HG03558 (cell line): ENCODE measurements around the gene GRM7.

Source experiments
- ATAC-seq: cut with Tn5 transposase; IDR thresholded peaks from one replicate; pipeline ENCODE4 v1.9.1; 2021; ENCODE audit warnings: moderate number of reproducible peaks; ENCODE audit not compliant: unreplicated experiment; ENCODE audit errors: extremely low read depth

The GRM7 gene

GRCh38 chr3:7288133-7288532 lies 427.2 kb downstream of the GRM7 start:
- no peak for ATAC-seq

- no peak for ATAC-seq
Measured at GRCh38 chr3:7289121-7289520, 428.2 kb downstream of the GRM7 start.

DNA sequence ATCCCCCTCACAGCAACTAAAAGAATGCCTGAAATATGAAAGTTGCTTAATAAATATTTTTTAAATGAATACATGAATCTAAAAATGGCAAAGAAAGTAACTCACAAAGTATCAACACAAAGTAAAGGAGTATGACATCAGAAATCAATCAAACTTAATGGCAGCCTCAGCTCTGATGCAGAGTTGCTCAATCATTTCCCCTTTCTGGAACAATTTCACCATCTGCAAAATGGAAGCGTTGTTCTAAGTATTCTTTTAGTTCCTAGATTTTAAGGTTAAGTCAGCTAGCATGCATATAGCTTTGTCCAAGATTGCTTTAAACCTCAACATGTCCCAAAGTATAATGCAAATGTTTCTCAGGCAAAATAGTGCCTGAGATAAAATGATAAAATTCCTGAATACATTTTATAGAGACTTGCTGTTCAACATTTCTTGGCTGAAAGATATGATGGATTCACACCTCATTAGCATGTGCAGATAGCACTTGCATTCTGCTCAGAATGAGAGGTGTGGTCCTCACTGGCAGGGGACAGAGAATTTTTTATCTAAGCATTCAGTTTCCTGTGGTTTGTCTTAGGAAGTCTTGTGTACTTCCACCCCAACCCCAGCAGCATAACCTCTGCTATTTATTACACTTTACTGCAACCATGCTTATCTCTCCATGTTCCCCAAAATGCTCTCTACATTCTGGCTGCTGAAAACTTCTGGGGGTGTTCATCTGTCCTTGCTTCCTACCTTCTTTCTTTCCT lies 429.3 kb downstream of the GRM7 start:
- ATAC-seq, result no peak

- no peak for ATAC-seq
Measured at GRCh38 chr3:7292362-7292761, 431.4 kb downstream of the GRM7 start.

DNA sequence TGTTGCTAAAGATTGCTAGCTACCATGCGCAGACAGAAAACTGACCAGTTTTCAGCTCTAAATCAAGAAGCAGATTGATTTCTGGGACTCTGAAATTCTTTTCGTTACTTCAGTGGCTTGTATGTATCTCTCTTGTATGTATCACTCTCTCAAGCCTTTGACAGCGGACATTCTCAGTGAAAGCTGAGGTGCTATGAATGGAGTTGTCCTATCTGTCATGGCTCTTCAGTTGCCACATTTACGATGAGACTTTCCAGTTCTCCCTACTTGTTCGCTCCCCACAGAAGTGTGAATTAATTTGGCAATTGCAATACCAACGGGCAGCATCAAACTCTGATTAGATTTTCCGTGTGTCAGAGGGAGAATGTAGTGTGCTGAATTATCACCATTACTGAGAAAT lies 432.4 kb downstream of the GRM7 start:
- no peak for ATAC-seq

DNA sequence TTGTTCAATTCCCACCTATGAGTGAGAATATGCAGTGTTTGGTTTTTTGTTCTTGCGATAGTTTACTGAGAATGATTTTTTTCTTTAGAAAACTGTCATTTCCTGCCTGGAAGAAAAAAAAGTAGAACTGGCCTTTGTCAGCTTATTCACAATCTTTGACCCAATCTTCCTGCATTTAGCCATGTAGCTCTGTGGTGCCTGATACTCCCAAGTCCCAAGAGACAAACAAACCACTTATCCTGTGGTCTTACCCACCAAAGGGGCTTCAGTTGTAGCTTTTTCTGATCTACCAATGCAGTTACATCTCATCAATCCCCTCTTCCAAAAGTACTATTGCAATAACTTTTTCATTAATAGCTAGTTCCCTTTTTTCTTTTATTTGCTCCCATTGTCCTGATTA lies 444.6 kb downstream of the GRM7 start:
- ATAC-seq, result no peak

DNA sequence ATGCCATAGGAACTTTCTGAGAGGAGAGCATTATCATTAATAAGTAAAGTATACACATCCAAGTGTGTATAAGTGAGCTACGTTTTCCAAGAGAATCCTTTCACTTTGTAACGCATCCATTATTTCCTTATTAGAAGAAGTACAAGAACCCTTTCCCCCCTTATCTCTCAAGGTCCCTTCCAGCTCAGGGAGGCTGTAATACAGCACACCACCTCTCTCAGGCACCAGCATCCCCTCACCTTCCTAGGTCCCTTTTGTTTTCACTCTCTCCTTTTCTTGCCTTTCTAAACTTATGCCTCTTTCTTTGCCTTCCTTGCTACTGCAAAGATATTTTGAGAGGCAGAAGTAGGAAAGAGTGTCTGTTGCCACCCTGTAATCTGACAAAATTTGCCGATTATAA lies 446.0 kb downstream of the GRM7 start:
- no peak for ATAC-seq

DNA sequence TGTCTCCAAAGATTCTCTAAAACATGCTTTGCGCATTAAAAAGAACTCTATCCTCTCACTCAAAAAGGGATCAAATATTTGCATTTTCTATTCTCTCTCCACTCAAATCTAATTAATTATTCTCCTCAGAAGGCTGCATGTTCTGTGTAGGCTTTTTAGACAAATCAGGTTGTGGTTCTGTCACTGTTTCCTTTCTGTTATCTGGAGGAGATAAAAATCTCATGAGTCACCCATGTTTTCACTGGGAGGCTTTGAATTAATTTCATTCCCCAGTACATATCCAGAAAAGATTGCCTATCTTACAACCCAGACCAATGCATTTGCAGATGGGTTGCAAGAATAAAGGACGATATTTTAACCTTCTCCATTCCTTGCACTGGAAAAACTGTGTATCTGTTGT lies 446.5 kb downstream of the GRM7 start:
- ATAC-seq, result no peak

DNA sequence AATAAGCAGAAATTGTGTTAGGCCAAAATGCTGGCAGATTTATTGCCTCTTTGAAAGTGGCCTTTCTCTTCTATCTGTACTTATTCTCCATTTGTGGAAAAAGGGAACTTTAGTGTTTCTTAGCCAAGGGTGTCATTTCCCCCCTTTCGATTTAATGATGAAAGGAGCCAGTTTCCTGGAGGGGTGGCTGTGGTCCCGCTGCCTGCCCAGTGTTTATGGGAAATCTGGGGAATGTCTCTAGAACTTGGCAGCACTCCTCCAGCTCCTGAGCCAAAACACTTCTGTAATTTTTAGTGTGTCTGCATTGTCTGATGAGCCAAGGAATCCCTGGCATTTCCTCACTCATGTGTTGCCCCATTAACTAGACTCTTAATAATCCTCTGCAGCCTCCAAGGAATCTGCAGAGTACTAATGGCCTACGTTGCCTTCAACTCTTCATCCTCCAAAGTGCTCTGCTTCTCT lies 448.8 kb downstream of the GRM7 start:
- no peak for ATAC-seq

DNA sequence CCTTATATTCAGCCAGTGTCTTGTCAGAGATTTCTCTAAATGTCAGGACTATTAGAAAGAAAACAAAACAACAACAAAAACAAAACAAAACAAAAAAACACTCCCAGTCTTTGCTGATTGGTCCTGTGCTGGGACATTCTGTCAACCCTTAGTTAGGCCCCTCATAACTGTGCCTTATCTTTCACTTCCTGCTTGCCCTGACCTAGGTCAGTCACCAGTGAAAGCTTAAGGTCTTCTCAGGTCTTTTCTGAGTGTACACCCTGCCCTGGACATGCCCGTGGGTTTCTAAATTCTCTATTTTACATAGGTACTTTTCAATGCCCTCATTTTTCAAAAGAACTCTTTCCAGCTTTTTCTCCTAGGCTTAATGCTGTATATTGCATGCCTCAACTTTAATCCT lies 454.1 kb downstream of the GRM7 start:
- no peak for ATAC-seq

DNA sequence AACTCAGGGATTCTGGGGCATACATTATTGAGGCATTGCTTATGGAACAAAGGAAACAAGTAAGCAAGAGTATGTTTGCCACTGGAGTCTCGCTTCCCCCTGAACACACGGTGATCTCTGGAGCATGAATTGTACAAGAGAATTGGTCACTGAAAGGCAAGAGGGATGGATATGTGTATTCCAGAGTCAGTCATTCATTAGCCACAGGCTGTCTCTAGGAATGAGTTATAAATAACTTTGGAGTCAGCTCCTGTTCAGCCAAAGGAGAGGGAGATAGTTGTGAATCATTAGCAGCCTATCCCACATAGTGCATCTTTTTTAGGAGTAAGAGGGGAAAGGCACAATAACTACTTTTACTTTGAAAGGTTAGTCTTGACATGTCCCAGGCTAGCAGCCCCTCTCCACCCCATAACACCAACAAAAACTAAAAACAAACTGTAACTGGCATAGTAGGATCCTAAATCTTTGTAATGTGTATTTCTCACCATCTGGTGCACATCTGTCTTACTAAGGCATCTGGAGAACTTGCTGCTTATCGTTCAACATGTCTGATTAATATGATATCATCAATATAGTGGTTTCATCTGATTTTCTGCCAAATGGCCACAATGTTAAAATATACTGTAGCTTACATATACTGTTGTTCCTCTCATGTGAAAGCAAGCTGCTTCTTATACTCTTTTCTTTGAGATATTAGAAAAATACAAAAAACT lies 462.2 kb downstream of the GRM7 start:
- ATAC-seq, result no peak

- no peak for ATAC-seq
Measured at GRCh38 chr3:7328339-7328738, 467.4 kb downstream of the GRM7 start.

DNA sequence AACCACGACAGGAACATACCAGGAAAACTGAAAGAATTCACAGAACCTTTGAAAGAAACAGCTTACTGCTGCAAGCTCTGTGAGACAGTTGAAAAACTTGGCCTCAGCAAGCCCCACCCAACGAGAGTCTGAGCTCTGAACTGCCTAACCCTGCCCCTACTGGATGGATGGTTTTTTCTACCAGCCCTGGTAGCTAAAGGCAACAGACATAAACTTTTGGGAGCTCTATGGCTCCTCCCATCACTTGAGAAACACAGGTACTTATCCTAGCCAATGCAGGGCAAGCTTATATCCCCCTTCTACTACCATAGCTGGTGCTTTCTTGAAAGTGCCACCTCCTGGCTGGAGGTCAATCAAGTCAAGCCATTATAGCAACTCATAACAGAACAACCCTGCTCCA lies 471.8 kb downstream of the GRM7 start:
- ATAC-seq, result no peak

DNA sequence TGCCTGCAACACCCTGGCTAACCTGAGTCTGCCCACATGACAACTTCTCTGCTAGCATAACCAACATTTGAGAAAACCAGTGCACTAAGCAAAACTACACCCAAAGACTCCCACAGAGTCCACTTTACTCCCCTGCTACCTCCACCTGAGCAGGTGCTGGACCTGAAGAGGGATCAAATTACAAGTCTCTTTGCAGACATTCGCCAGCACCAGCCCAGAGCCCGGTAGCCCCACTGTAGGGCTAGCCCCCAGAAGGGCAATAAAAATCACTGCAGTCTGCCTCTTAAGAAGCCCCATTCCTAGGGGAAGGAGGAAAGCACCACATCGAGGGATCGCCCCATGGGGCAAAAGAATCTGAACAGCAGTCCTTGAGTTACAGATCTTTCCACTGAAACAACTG lies 472.2 kb downstream of the GRM7 start:
- no peak for ATAC-seq

GRCh38 chr3:7340795-7341194 lies 479.9 kb downstream of the GRM7 start:
- no peak for ATAC-seq

DNA sequence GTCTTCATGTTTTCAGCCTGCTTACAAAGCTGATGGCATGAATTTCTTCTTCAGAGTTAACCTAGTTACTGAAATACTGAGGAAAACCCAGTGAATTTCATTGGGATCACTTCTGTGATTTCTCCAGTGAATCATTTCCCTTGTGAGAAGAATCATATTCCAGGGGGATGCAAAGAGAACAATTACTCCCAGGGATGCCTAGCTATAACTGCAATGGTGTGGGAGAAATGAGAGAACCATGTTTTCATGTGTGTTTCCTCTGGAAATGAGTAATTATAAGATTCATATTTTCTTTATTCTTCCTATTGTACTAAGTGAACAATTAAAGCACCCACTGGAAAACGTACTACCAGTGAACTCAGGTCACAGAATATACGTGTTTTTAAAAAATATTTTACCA lies 485.4 kb downstream of the GRM7 start:
- no peak for ATAC-seq

GRCh38 chr3:7357101-7357500 lies 496.2 kb downstream of the GRM7 start:
- no peak for ATAC-seq

- no peak for ATAC-seq
Measured at GRCh38 chr3:7367968-7368367, 507.1 kb downstream of the GRM7 start.

DNA sequence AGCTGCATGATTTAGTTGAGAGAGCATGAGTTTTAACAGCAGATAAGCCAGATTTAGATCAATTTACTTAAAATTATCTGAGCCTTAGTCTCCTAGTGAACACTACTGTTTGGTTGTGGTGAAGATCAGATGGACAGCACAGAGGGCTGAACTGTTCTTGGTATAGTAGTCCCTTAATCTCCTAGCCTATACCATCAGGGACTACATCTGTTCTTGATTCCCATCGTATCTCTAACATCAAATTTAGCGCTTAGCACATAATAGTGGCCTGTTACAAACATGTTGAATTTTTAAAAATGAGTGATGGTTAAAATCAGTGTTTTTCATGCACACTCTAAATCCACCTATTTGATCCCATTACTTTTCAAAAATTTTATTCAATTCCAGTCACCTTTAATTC lies 507.7 kb downstream of the GRM7 start:
- ATAC-seq, result no peak

DNA sequence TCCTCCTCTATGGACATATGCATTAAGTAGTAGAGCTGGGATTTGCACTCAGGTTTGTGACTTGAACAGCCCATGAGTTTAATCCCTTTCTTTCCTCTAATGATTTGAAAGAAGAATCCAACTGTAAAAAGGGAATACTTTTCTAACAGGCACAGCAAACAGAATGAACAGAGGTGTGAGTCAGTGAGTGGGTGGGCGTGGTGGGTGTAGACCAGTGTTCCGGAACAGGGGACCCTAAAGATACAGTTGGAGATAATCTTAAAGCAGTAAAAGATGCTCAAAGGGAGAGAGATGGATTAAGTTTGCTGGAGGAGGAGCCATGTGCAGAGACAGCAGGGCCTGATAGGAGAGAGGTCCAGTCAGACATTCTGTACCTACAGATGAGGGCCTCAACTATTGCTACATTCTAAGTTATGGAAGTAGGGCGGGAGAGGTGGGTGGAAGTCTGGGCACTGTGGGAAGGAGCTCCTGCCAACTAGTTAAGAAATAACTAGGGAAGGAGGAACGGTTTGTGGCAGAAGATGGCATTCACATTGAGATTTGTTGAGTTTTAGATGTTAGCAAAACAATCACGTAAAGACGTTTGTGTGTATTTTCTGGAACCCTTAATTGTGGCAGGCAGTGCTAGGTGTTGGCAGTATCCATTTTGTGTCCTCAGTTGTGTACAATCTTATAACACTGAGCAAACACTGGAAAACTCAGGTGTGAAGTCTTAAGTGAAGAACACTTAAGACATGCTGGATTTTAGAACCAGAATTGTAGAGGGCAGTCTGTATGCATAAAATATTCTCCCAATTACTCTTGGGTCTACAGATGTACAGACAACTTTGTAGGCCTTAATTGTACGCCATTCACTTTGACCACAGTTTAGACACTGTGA lies 511.0 kb downstream of the GRM7 start:
- ATAC-seq, result no peak

- ATAC-seq, result no peak
Measured at GRCh38 chr3:7377103-7377502, 516.2 kb downstream of the GRM7 start.
